GM23338 (cell line): ENCODE data around the gene THBS2. TPM values are rescaled to one million over a fixed set of nuclear protein-coding genes. Genes with fewer than 3 reads are reported as not detected.

Source experiments
- ATAC-seq: fragments of 200-7000 bp; cut with Tn5 transposase; 3 replicates; pipeline ENCODE4 v1.9.1; 2020
- DNase-seq: peaks from one replicate; pipeline ENCODE4 v3.0.0-alpha.2; 2015; ENCODE audit warnings: low spot score
- H2AFZ ChIP-seq: fragments of 200-600 bp; sonication (generic); 2 replicates; pipeline ENCODE4 v1.8.0; 2016; ENCODE audit warnings: antibody characterized with exemption, mild to moderate bottlenecking, moderate library complexity
- H3F3A ChIP-seq: fragments of 200-600 bp; sonication (generic); replicated peaks from 2 replicates; pipeline ENCODE4 v1.8.0; 2017; ENCODE audit warnings: antibody characterized with exemption, mixed run types, low read depth
- H3K27ac ChIP-seq: fragments of 200-600 bp; sonication (generic); 2 replicates; pipeline ENCODE4 v1.6.1; 2016; ENCODE audit warnings: low read depth
- H3K27me3 ChIP-seq: fragments of 200-600 bp; sonication (generic); 2 replicates; pipeline ENCODE4 v1.8.0; 2016; ENCODE audit warnings: mild to moderate bottlenecking, mixed run types, moderate library complexity; ENCODE audit not compliant: insufficient read depth
- H3K36me3 ChIP-seq: fragments of 200-600 bp; sonication (generic); 2 replicates; pipeline ENCODE4 v1.8.0; 2016; ENCODE audit warnings: mild to moderate bottlenecking; ENCODE audit not compliant: insufficient read depth
- H3K4me1 ChIP-seq: fragments of 200-600 bp; sonication (generic); 2 replicates; pipeline ENCODE4 v1.8.0; 2016; ENCODE audit warnings: mild to moderate bottlenecking, moderate library complexity; ENCODE audit not compliant: insufficient read depth
- H3K4me2 ChIP-seq: fragments of 200-600 bp; sonication (generic); 2 replicates; pipeline ENCODE4 v1.7.1; 2017; ENCODE audit warnings: mixed run types
- H3K4me3 ChIP-seq: fragments of 200-600 bp; sonication (generic); 2 replicates; pipeline ENCODE4 v1.6.1; 2016; ENCODE audit warnings: mixed run types
- H3K79me2 ChIP-seq: fragments of 200-600 bp; sonication (generic); replicated peaks from 2 replicates; pipeline ENCODE4 v1.8.0; 2017; ENCODE audit warnings: mild to moderate bottlenecking; ENCODE audit not compliant: insufficient read depth
- H3K9me2 ChIP-seq: fragments of 200-600 bp; sonication (generic); 2 replicates; pipeline ENCODE4 v1.8.0; 2017; ENCODE audit not compliant: insufficient read depth
- H4K20me1 ChIP-seq: fragments of 200-600 bp; sonication (generic); replicated peaks from 2 replicates; pipeline ENCODE4 v1.8.0; 2017; ENCODE audit warnings: mild to moderate bottlenecking; ENCODE audit not compliant: insufficient read depth
- H3K27ac Mint-ChIP-seq: 2 replicates; pipeline ENCODE4 v1.8.0; 2020; ENCODE audit warnings: inconsistent platforms, mild to moderate bottlenecking, moderate library complexity, mixed read lengths
- H3K27me3 Mint-ChIP-seq: 3 replicates; pipeline ENCODE4 v1.8.0; 2022; ENCODE audit warnings: low read depth, mild to moderate bottlenecking, moderate library complexity, mixed read lengths, inconsistent platforms; ENCODE audit not compliant: insufficient read depth, poor library complexity
- H3K36me3 Mint-ChIP-seq: 3 replicates; pipeline ENCODE4 v1.8.0; 2021; ENCODE audit warnings: low read depth, mild to moderate bottlenecking, inconsistent platforms, moderate library complexity, mixed read lengths
- H3K4me1 Mint-ChIP-seq: 3 replicates; pipeline ENCODE4 v1.8.0; 2020; ENCODE audit warnings: mild to moderate bottlenecking, inconsistent platforms, mixed read lengths
- H3K4me3 Mint-ChIP-seq: 3 replicates; pipeline ENCODE4 v1.8.0; 2021; ENCODE audit warnings: moderate library complexity, mild to moderate bottlenecking, inconsistent platforms, mixed read lengths
- H3K9me3 Mint-ChIP-seq: 3 replicates; pipeline ENCODE4 v1.8.0; 2020; ENCODE audit warnings: moderate library complexity, mild to moderate bottlenecking, inconsistent platforms, mixed read lengths
- CREB1 ChIP-seq: fragments of 250-450 bp; sonication (Bioruptor Pico); IDR thresholded peaks from 2 replicates; pipeline ENCODE4 v1.5.0; 2020; ENCODE audit warnings: low read depth, mild to moderate bottlenecking, moderate library complexity
- ETS1 ChIP-seq: IDR thresholded peaks from 2 replicates; pipeline ENCODE4 v1.6.1; 2016; ENCODE audit warnings: antibody characterized with exemption
- EZH2 ChIP-seq: fragments of 200-600 bp; sonication (generic); IDR thresholded peaks from one replicate; pipeline ENCODE4 v1.8.0; 2017; ENCODE audit warnings: antibody characterized with exemption, mild to moderate bottlenecking, low read depth; ENCODE audit not compliant: unreplicated experiment
- EZH2phosphoT487 ChIP-seq: fragments of 200-600 bp; sonication (generic); IDR thresholded peaks from one replicate; pipeline ENCODE4 v1.8.1; 2018; ENCODE audit warnings: antibody characterized with exemption; ENCODE audit not compliant: unreplicated experiment
- JUNB ChIP-seq: IDR thresholded peaks from one replicate; pipeline ENCODE4 v1.6.1; 2016; ENCODE audit warnings: antibody characterized with exemption; ENCODE audit not compliant: unreplicated experiment
- POLR2AphosphoS5 ChIP-seq: IDR thresholded peaks from 2 replicates; pipeline ENCODE4 v1.6.1; 2016; ENCODE audit warnings: antibody characterized with exemption, low read depth
- REST ChIP-seq: IDR thresholded peaks from one replicate; pipeline ENCODE4 v1.6.1; 2018; ENCODE audit warnings: antibody characterized with exemption; ENCODE audit not compliant: unreplicated experiment
- STAT1 ChIP-seq: IDR thresholded peaks from one replicate; pipeline ENCODE4 v1.6.1; 2016; ENCODE audit warnings: antibody characterized with exemption; ENCODE audit not compliant: unreplicated experiment
- ZNF114 ChIP-seq: fragments of 250-450 bp; sonication (Bioruptor Pico); IDR thresholded peaks from 2 replicates; pipeline ENCODE4 v1.5.0; 2020; ENCODE audit warnings: mild to moderate bottlenecking, moderate library complexity
- ZNF331 ChIP-seq: fragments of 250-450 bp; sonication (Bioruptor Pico); IDR thresholded peaks from 2 replicates; pipeline ENCODE4 v1.5.0; 2020; ENCODE audit warnings: low read depth, mild to moderate bottlenecking, moderate library complexity
- polyA plus RNA-seq: library from polyadenylated mRNA; unstranded; fragments of >200 nt; fragmentation: Nextera tagmentation; extraction: Ambion mirVana; gene quantifications from 2 replicates; pipeline ENCODE4 v1.2.1, GENCODE V29; 2016
- total RNA-seq: library from RNA; depleted of rRNA; stranded (reverse); fragments of >200 nt; shearing (Covaris generic); gene quantifications from 2 replicates; pipeline ENCODE4 v1.2.3, GENCODE V29; 2014
- TF ChIP-seq, protein P1 (sequence below): fragments of 250-450 bp; sonication (Bioruptor Pico); IDR thresholded peaks from 2 replicates; pipeline ENCODE4 v1.5.0; 2020; ENCODE audit warnings: mild to moderate bottlenecking, moderate library complexity
- TF ChIP-seq, protein P2 (sequence below), 2 experiments: fragments of 200-600 bp in 1 of 2; sonication (generic) in 1 of 2; conservative IDR thresholded peaks; 2 replicates each; pipeline versions ENCODE4 v1.5.1 to v1.6.1; 2016 to 2017; ENCODE audit warnings: antibody characterized with exemption in 2 of 2, low read depth in 2 of 2, mild to moderate bottlenecking in 2 of 2, moderate library complexity in 1 of 2

Gene THBS2
- total and polyA plus RNA-seq, 2 experiments from 2014 or later = 7.9 to 44.7 TPM

GRCh38 chr6:169286961-169287360 is 33.3 kb upstream of the THBS2 start:
- no peaks in the 10 kb centered on the region for H3K4me1 ChIP-seq
- H3K9me3 Mint-ChIP-seq = no peaks in the 10 kb centered on the region; the same call in 2 of the 3 replicates
- H3K4me3 ChIP-seq = no peak overlapping the region
- no peaks in the 10 kb centered on the region for H3K36me3 ChIP-seq
- DNase-seq = no peak
- H3K27me3 Mint-ChIP-seq = no peaks in the 10 kb centered on the region
- no peak overlapping the region for H2AFZ ChIP-seq
- H3K4me1 Mint-ChIP-seq = peaks cover under 1% of the 10 kb centered on the region; the same call in 2 of the 3 replicates
- H3F3A ChIP-seq = no peaks in the 10 kb centered on the region
- no peaks in the 10 kb centered on the region for H3K79me2 ChIP-seq
- H3K27ac ChIP-seq = no peak overlapping the region
- H3K27me3 ChIP-seq = no peaks in the 10 kb centered on the region
- no peak overlapping the region for H3K27ac Mint-ChIP-seq
- no peaks in the 10 kb centered on the region for H3K36me3 Mint-ChIP-seq
- ATAC-seq = no peak
- 0 out of 2 replicates have a peak, but pooled peaks cover 3% of the 10 kb centered on the region for H3K9me2 ChIP-seq
- H3K4me2 ChIP-seq = no peak overlapping the region
- no peaks in the 10 kb centered on the region for H4K20me1 ChIP-seq
- TF ChIP-seq EZH2phosphoT487 = no peak
- TF ChIP-seq POLR2AphosphoS5 = no peak
- TF ChIP-seq EZH2 = no peak
- no peak for TF ChIP-seq JUNB
- no peak for TF ChIP-seq STAT1
- TF ChIP-seq, protein P1, sequence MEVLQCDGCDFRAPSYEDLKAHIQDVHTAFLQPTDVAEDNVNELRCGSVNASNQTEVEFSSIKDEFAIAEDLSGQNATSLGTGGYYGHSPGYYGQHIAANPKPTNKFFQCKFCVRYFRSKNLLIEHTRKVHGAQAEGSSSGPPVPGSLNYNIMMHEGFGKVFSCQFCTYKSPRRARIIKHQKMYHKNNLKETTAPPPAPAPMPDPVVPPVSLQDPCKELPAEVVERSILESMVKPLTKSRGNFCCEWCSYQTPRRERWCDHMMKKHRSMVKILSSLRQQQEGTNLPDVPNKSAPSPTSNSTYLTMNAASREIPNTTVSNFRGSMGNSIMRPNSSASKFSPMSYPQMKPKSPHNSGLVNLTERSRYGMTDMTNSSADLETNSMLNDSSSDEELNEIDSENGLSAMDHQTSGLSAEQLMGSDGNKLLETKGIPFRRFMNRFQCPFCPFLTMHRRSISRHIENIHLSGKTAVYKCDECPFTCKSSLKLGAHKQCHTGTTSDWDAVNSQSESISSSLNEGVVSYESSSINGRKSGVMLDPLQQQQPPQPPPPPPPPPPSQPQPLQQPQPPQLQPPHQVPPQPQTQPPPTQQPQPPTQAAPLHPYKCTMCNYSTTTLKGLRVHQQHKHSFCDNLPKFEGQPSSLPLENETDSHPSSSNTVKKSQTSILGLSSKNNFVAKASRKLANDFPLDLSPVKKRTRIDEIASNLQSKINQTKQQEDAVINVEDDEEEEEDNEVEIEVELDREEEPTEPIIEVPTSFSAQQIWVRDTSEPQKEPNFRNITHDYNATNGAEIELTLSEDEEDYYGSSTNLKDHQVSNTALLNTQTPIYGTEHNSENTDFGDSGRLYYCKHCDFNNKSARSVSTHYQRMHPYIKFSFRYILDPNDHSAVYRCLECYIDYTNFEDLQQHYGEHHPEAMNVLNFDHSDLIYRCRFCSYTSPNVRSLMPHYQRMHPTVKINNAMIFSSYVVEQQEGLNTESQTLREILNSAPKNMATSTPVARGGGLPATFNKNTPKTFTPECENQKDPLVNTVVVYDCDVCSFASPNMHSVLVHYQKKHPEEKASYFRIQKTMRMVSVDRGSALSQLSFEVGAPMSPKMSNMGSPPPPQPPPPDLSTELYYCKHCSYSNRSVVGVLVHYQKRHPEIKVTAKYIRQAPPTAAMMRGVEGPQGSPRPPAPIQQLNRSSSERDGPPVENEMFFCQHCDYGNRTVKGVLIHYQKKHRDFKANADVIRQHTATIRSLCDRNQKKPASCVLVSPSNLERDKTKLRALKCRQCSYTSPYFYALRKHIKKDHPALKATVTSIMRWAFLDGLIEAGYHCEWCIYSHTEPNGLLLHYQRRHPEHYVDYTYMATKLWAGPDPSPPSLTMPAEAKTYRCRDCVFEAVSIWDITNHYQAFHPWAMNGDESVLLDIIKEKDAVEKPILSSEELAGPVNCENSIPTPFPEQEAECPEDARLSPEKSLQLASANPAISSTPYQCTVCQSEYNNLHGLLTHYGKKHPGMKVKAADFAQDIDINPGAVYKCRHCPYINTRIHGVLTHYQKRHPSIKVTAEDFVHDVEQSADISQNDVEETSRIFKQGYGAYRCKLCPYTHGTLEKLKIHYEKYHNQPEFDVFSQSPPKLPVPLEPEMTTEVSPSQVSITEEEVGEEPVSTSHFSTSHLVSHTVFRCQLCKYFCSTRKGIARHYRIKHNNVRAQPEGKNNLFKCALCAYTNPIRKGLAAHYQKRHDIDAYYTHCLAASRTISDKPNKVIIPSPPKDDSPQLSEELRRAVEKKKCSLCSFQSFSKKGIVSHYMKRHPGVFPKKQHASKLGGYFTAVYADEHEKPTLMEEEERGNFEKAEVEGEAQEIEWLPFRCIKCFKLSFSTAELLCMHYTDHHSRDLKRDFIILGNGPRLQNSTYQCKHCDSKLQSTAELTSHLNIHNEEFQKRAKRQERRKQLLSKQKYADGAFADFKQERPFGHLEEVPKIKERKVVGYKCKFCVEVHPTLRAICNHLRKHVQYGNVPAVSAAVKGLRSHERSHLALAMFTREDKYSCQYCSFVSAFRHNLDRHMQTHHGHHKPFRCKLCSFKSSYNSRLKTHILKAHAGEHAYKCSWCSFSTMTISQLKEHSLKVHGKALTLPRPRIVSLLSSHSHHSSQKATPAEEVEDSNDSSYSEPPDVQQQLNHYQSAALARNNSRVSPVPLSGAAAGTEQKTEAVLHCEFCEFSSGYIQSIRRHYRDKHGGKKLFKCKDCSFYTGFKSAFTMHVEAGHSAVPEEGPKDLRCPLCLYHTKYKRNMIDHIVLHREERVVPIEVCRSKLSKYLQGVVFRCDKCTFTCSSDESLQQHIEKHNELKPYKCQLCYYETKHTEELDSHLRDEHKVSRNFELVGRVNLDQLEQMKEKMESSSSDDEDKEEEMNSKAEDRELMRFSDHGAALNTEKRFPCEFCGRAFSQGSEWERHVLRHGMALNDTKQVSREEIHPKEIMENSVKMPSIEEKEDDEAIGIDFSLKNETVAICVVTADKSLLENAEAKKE (CRISPR knock-in tag) = no peak
- no peak for TF ChIP-seq ETS1
- TF ChIP-seq, protein P2, sequence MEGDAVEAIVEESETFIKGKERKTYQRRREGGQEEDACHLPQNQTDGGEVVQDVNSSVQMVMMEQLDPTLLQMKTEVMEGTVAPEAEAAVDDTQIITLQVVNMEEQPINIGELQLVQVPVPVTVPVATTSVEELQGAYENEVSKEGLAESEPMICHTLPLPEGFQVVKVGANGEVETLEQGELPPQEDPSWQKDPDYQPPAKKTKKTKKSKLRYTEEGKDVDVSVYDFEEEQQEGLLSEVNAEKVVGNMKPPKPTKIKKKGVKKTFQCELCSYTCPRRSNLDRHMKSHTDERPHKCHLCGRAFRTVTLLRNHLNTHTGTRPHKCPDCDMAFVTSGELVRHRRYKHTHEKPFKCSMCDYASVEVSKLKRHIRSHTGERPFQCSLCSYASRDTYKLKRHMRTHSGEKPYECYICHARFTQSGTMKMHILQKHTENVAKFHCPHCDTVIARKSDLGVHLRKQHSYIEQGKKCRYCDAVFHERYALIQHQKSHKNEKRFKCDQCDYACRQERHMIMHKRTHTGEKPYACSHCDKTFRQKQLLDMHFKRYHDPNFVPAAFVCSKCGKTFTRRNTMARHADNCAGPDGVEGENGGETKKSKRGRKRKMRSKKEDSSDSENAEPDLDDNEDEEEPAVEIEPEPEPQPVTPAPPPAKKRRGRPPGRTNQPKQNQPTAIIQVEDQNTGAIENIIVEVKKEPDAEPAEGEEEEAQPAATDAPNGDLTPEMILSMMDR (conservative IDR thresholded peaks at IDR 0.05; ENCODE audit: low read depth in 2 of 2) = no peak
- TF ChIP-seq CREB1 = no peak
- no peak for TF ChIP-seq ZNF331 (CRISPR knock-in tag)
- TF ChIP-seq REST = no peak
- TF ChIP-seq ZNF114 (CRISPR knock-in tag) = no peak
- no peak overlapping the region for H3K4me3 Mint-ChIP-seq
